MM.1S (cell line): ENCODE measurements around the gene GPRC5C.
A peak's percentile ranks its signal among the peaks of the same experiment; 100 is the strongest.

Experiments
- DNase-seq: peaks from one replicate; pipeline ENCODE4 v3.0.0-alpha.2; 2015
- H2AFZ ChIP-seq: fragments of 300-600 bp; sonication (generic); 2 replicates; pipeline ENCODE4 v1.6.0; 2016; ENCODE audit warnings: antibody characterized with exemption, low read length
- H3F3A ChIP-seq: fragments of 300-600 bp; sonication (generic); 2 replicates; pipeline ENCODE4 v1.6.1; 2016; ENCODE audit warnings: mild to moderate bottlenecking, antibody characterized with exemption, low read length, moderate library complexity, mixed read lengths; ENCODE audit not compliant: insufficient read depth
- H3K27ac ChIP-seq: fragments of 300-600 bp; sonication (generic); 2 replicates; pipeline ENCODE4 v1.5.1; 2016; ENCODE audit warnings: mild to moderate bottlenecking, low read length
- H3K27me3 ChIP-seq: fragments of 300-600 bp; sonication (generic); replicated peaks from 2 replicates; pipeline ENCODE4 v1.6.0; 2016; ENCODE audit warnings: low read length; ENCODE audit not compliant: insufficient read depth
- H3K36me3 ChIP-seq: fragments of 300-600 bp; sonication (generic); replicated peaks from 2 replicates; pipeline ENCODE4 v1.6.1; 2016; ENCODE audit warnings: mild to moderate bottlenecking, low read length, mixed read lengths; ENCODE audit not compliant: insufficient read depth
- H3K4me1 ChIP-seq: fragments of 300-600 bp; sonication (generic); 2 replicates; pipeline ENCODE4 v1.6.1; 2016; ENCODE audit warnings: low read length, mixed read lengths
- H3K4me2 ChIP-seq: fragments of 300-600 bp; sonication (generic); 2 replicates; pipeline ENCODE4 v1.6.0; 2016; ENCODE audit warnings: low read depth, low read length
- H3K4me3 ChIP-seq: fragments of 300-600 bp; sonication (generic); 2 replicates; pipeline ENCODE4 v1.5.1; 2016; ENCODE audit warnings: low read length, mixed read lengths
- H3K79me2 ChIP-seq: fragments of 300-600 bp; sonication (generic); 2 replicates; pipeline ENCODE4 v1.6.1; 2016; ENCODE audit warnings: mixed run types, low read length, mixed read lengths
- H3K9ac ChIP-seq: fragments of 300-600 bp; sonication (generic); 2 replicates; pipeline ENCODE4 v1.6.1; 2016; ENCODE audit warnings: low read length, mixed read lengths
- H3K9me2 ChIP-seq: fragments of 300-600 bp; sonication (generic); replicated peaks from 2 replicates; pipeline ENCODE4 v1.6.1; 2016; ENCODE audit warnings: mild to moderate bottlenecking, low read length, mixed read lengths; ENCODE audit not compliant: insufficient read depth
- H3K9me3 ChIP-seq: fragments of 300-600 bp; sonication (generic); replicated peaks from 2 replicates; pipeline ENCODE4 v1.6.1; 2016; ENCODE audit warnings: mild to moderate bottlenecking, low read length, mixed read lengths; ENCODE audit not compliant: insufficient read depth
- H4K20me1 ChIP-seq: fragments of 300-600 bp; sonication (generic); 2 replicates; pipeline ENCODE4 v1.6.1; 2016; ENCODE audit warnings: mild to moderate bottlenecking, low read length, moderate library complexity, mixed read lengths; ENCODE audit not compliant: insufficient read depth
- CTCF ChIP-seq: fragments of 300-600 bp; sonication (generic); IDR thresholded peaks from 2 replicates; pipeline ENCODE4 v1.5.1; 2016; ENCODE audit warnings: antibody characterized with exemption, low read length, mixed read lengths
- EZH2 ChIP-seq: fragments of 300-600 bp; sonication (generic); optimal IDR thresholded peaks from 2 replicates; pipeline ENCODE3; 2017; ENCODE audit warnings: low read depth, mild to moderate bottlenecking, antibody characterized with exemption, low read length, mixed read lengths
- EZH2phosphoT487 ChIP-seq: fragments of 300-600 bp; sonication (generic); IDR thresholded peaks from 2 replicates; pipeline ENCODE4 v1.6.1; 2018; ENCODE audit warnings: antibody characterized with exemption, low read length

The GPRC5C gene

GRCh38 chr17:74466111-74466827 is 34.4 kb downstream of the GPRC5C start, which contains the start of gene CD300A:
CD300A (plus strand) TSS chr17:74466634; CDS start chr17:74466704, 70 bp downstream.
- Histone ChIP-seq H3K27ac (peak within 1 kb of the TSS; percentile 77), H4K20me1 (no peaks in the 10 kb centered on the region), H3F3A (peaks cover 18% of the 10 kb centered on the region), H3K9me2 (no peaks in the 10 kb centered on the region), H3K36me3 (no peaks in the 10 kb centered on the region), H2AFZ (peak within 1 kb of the TSS; percentile 47), H3K4me3 (peak within 1 kb of the TSS; percentile 64), H3K9ac (peak within 1 kb of the TSS; percentile 58), H3K4me2 (peak within 1 kb of the TSS; percentile 71), H3K9me3 (no peaks in the 10 kb centered on the region), H3K79me2 (peaks cover 20% of the 10 kb centered on the region), H3K4me1 (peaks cover 37% of the 10 kb centered on the region), H3K27me3 (no peaks in the 10 kb centered on the region)
- TF ChIP-seq EZH2 (no peak), EZH2phosphoT487 (no peak), CTCF (no peak)
- no peak for DNase-seq

GRCh38 chr17:74466828-74467184 is 34.9 kb downstream of the GPRC5C start:
- peak overlapping the region; percentile 33; the same call in 1 of the 2 replicates for H3K9ac ChIP-seq
- H3K9me2 ChIP-seq: no peaks in the 10 kb centered on the region
- peaks cover 24% of the 10 kb centered on the region for H3K79me2 ChIP-seq
- H3F3A ChIP-seq: peaks cover 18% of the 10 kb centered on the region
- H3K9me3 ChIP-seq: no peaks in the 10 kb centered on the region
- H3K27ac ChIP-seq: peak overlapping the region; percentile 42; the same call in 1 of the 2 replicates
- H3K36me3 ChIP-seq: no peaks in the 10 kb centered on the region
- peak overlapping the region; percentile 64 for H3K4me3 ChIP-seq
- H3K4me1 ChIP-seq: peaks cover 37% of the 10 kb centered on the region
- H2AFZ ChIP-seq: 0 out of 2 replicates have a peak overlapping the region, but pooled peaks have one; percentile 12
- H4K20me1 ChIP-seq: no peaks in the 10 kb centered on the region
- TF ChIP-seq EZH2: no peak
- TF ChIP-seq EZH2phosphoT487: no peak
- TF ChIP-seq CTCF: no peak
- H3K27me3 ChIP-seq: no peaks in the 10 kb centered on the region
- peak overlapping the region; percentile 68 for H3K4me2 ChIP-seq
- no peak for DNase-seq

GRCh38 chr17:74467221-74467951 is 35.5 kb downstream of the GPRC5C start:
- no peak for TF ChIP-seq EZH2
- no peak for TF ChIP-seq EZH2phosphoT487
- TF ChIP-seq CTCF: no peak
- no peaks in the 10 kb centered on the region for H3K27me3 ChIP-seq
- H3K36me3 ChIP-seq: no peaks in the 10 kb centered on the region
- H3K27ac ChIP-seq: peak overlapping the region; percentile 77
- H3F3A ChIP-seq: peaks cover 18% of the 10 kb centered on the region
- DNase-seq: peak; percentile 61
- H4K20me1 ChIP-seq: no peaks in the 10 kb centered on the region
- peak overlapping the region; percentile 58 for H3K9ac ChIP-seq
- H3K79me2 ChIP-seq: peaks cover 26% of the 10 kb centered on the region
- H2AFZ ChIP-seq: peak overlapping the region; percentile 46
- no peaks in the 10 kb centered on the region for H3K9me2 ChIP-seq
- H3K4me3 ChIP-seq: peak overlapping the region; percentile 64
- no peaks in the 10 kb centered on the region for H3K9me3 ChIP-seq
- peaks cover 37% of the 10 kb centered on the region for H3K4me1 ChIP-seq
- peak overlapping the region; percentile 71 for H3K4me2 ChIP-seq
